Cardiac muscle cell (in vitro differentiated cells and primary cell): ENCODE measurements around the gene NCAM1. TPM values are rescaled to one million over a fixed set of nuclear protein-coding genes. Genes with fewer than 3 reads are reported as not detected.

ENCODE experiments used
- DNase-seq, 2 donors: peaks; one replicate each; pipeline versions ENCODE4 v3.0.0 to v3.0.0-alpha.2; 2010 to 2017; ENCODE audit warnings: low read depth in 1 of 2, low spot score in 1 of 2
- H3K27ac ChIP-seq: fragments of 200-600 bp; sonication (generic); 2 replicates; pipeline ENCODE4 v1.5.1; 2016
- H3K27me3 ChIP-seq: fragments of 200-600 bp; sonication (generic); 2 replicates; pipeline ENCODE4 v1.6.0; 2016; ENCODE audit warnings: control low read depth
- H3K36me3 ChIP-seq: fragments of 200-600 bp; sonication (generic); 2 replicates; pipeline ENCODE4 v1.5.1; 2016; ENCODE audit warnings: control low read depth
- H3K4me1 ChIP-seq: fragments of 200-600 bp; sonication (generic); 2 replicates; pipeline ENCODE4 v1.8.1; 2017; ENCODE audit warnings: low read depth, mild to moderate bottlenecking, mixed run types
- H3K4me3 ChIP-seq: fragments of 200-600 bp; sonication (generic); 2 replicates; pipeline ENCODE4 v1.5.1; 2016; ENCODE audit warnings: mild to moderate bottlenecking
- H3K9me3 ChIP-seq: fragments of 200-600 bp; sonication (generic); 2 replicates; pipeline ENCODE4 v1.5.1; 2017; ENCODE audit warnings: low read depth, mild to moderate bottlenecking, control low read depth
- polyA plus RNA-seq: library from polyadenylated mRNA; unstranded; fragments of >200 nt; fragmentation: Nextera tagmentation; extraction: Ambion mirVana; gene quantifications from 2 replicates; pipeline ENCODE4 v1.2.1, GENCODE V29; 2016
- total RNA-seq: library from RNA; depleted of rRNA; stranded (reverse); fragments of >200 nt; gene quantifications from 2 replicates; pipeline ENCODE4 v1.2.3, GENCODE V29; 2016
- TF ChIP-seq, protein P1 (sequence below): IDR thresholded peaks from 2 replicates; pipeline ENCODE4 v1.5.1; 2012; ENCODE audit warnings: low read depth, mild to moderate bottlenecking, low read length

Gene NCAM1
- total and polyA plus RNA-seq, 2 experiments from 2014 or later: 61.9 to 203 TPM

GRCh38 chr11:113197446-113197845, 236.2 kb downstream of the NCAM1 start:
- Histone ChIP-seq H3K27me3 (no peaks in the 10 kb centered on the region), H3K4me1 (no peaks in the 10 kb centered on the region), H3K36me3 (no peaks in the 10 kb centered on the region), H3K9me3 (no peaks in the 10 kb centered on the region), H3K4me3 (no peak overlapping the region), H3K27ac (no peak overlapping the region)
- TF ChIP-seq, protein P1, sequence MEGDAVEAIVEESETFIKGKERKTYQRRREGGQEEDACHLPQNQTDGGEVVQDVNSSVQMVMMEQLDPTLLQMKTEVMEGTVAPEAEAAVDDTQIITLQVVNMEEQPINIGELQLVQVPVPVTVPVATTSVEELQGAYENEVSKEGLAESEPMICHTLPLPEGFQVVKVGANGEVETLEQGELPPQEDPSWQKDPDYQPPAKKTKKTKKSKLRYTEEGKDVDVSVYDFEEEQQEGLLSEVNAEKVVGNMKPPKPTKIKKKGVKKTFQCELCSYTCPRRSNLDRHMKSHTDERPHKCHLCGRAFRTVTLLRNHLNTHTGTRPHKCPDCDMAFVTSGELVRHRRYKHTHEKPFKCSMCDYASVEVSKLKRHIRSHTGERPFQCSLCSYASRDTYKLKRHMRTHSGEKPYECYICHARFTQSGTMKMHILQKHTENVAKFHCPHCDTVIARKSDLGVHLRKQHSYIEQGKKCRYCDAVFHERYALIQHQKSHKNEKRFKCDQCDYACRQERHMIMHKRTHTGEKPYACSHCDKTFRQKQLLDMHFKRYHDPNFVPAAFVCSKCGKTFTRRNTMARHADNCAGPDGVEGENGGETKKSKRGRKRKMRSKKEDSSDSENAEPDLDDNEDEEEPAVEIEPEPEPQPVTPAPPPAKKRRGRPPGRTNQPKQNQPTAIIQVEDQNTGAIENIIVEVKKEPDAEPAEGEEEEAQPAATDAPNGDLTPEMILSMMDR: no peak
- no peak for DNase-seq

DNA sequence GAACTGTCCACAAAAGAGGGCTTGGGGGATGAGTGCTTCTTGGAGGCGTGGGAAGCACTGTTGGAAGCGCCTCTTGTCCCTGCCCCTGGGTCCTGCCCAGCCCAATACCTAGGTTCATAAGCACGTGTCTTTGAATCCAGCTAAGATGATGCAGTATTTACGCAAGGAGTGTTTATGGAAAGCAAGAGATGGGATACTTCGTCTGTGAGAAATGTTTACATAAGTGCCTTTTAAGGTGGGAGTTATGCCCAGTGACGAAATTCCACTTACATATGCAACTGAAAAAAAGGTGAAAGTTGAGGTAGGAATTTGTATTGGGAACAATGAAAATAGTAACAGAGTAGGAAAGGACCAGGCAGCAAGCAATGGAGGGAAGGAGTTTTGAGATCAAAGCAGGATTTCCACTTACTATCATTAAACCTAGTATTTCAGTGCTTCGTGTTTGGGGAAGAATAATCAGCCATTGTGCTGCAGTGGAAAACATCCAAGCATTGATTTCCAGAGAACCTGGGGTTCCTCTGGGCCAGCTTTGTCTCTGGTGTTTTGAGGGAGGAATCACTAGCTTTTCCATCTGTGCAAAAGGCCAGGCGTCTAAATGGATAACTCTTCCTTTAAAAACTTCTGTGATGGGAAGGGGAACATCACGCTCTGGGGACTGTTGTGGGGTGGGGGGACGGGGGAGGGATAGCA, 237.9 kb downstream of the NCAM1 start:
- no peak overlapping the region for H3K4me3 ChIP-seq
- H3K27me3 ChIP-seq: no peaks in the 10 kb centered on the region
- H3K4me1 ChIP-seq: no peaks in the 10 kb centered on the region
- no peak for DNase-seq
- no peaks in the 10 kb centered on the region for H3K9me3 ChIP-seq
- H3K36me3 ChIP-seq: no peaks in the 10 kb centered on the region
- TF ChIP-seq, protein P1: no peak
- H3K27ac ChIP-seq: no peak overlapping the region

DNA sequence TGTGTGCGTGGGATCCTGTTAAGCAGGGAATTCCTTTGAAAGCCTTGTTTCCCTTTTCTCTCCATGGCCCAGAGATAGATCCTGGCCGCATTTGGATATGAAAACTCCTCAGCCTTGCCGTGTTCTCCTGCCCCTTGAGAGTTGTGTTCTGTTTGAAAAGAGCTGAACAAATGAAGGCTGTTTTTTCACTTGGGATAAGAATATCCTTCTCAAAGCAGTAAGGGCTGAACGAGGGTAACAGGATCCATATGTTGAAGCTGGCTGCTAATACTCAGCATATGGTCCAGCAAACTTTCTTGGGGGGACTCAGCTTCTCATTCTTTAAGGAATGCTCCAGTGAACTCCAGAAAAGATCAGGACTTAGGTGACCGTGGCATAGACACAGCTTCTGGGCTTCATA, 238.6 kb downstream of the NCAM1 start:
- Histone ChIP-seq H3K9me3 (no peaks in the 10 kb centered on the region), H3K4me3 (no peak overlapping the region), H3K27me3 (no peaks in the 10 kb centered on the region), H3K4me1 (no peaks in the 10 kb centered on the region), H3K27ac (no peak overlapping the region), H3K36me3 (no peaks in the 10 kb centered on the region)
- TF ChIP-seq, protein P1: no peak
- DNase-seq: peak in 1 of 2 donors; percentile 9

- H3K27ac ChIP-seq: no peak overlapping the region
- H3K4me3 ChIP-seq: no peak overlapping the region
- H3K9me3 ChIP-seq: no peaks in the 10 kb centered on the region
- TF ChIP-seq, protein P1: no peak
- no peak for DNase-seq
- no peaks in the 10 kb centered on the region for H3K4me1 ChIP-seq
- peaks cover 3% of the 10 kb centered on the region for H3K36me3 ChIP-seq
- no peaks in the 10 kb centered on the region for H3K27me3 ChIP-seq
Observed at GRCh38 chr11:113201054-113201818, 240.0 kb downstream of the NCAM1 start.

- Histone ChIP-seq H3K27ac (no peak overlapping the region), H3K9me3 (no peaks in the 10 kb centered on the region), H3K36me3 (peaks cover 8% of the 10 kb centered on the region), H3K27me3 (no peaks in the 10 kb centered on the region), H3K4me1 (no peaks in the 10 kb centered on the region), H3K4me3 (no peak overlapping the region)
- TF ChIP-seq, protein P1: no peak
- DNase-seq: no peak
Observed at GRCh38 chr11:113202431-113202830, 241.2 kb downstream of the NCAM1 start.
